Stimulated activated memory B cell treated with anti-CD40 and anti-IgM and Interleukin-4, amounts not matched to agents 10 μg/mL and 1 μg/mL and 100 μg/mL, for 72 hours (primary cell): Measurements from ENCODE around the gene CD47.

Source experiments
- ATAC-seq: fragments of 150-1000 bp; cut with Tn5 transposase; 2 replicates; pipeline ENCODE4 v1.10.0; 2021
- H3K27ac Mint-ChIP-seq: one replicate; pipeline ENCODE4 v1.8.0; 2022; ENCODE audit warnings: mild to moderate bottlenecking, mixed read lengths
- H3K27me3 Mint-ChIP-seq: one replicate; pipeline ENCODE4 v1.8.0; 2022; ENCODE audit warnings: mixed read lengths
- H3K36me3 Mint-ChIP-seq: one replicate; pipeline ENCODE4 v1.8.0; 2022; ENCODE audit warnings: mixed read lengths
- H3K4me1 Mint-ChIP-seq: one replicate; pipeline ENCODE4 v1.8.0; 2022; ENCODE audit warnings: mixed read lengths
- H3K4me3 Mint-ChIP-seq: one replicate; pipeline ENCODE4 v1.8.0; 2022; ENCODE audit warnings: mild to moderate bottlenecking, moderate library complexity, mixed read lengths
- H3K9me3 Mint-ChIP-seq: one replicate; pipeline ENCODE4 v1.8.0; 2022; ENCODE audit warnings: mixed read lengths

CD47 gene

DNA sequence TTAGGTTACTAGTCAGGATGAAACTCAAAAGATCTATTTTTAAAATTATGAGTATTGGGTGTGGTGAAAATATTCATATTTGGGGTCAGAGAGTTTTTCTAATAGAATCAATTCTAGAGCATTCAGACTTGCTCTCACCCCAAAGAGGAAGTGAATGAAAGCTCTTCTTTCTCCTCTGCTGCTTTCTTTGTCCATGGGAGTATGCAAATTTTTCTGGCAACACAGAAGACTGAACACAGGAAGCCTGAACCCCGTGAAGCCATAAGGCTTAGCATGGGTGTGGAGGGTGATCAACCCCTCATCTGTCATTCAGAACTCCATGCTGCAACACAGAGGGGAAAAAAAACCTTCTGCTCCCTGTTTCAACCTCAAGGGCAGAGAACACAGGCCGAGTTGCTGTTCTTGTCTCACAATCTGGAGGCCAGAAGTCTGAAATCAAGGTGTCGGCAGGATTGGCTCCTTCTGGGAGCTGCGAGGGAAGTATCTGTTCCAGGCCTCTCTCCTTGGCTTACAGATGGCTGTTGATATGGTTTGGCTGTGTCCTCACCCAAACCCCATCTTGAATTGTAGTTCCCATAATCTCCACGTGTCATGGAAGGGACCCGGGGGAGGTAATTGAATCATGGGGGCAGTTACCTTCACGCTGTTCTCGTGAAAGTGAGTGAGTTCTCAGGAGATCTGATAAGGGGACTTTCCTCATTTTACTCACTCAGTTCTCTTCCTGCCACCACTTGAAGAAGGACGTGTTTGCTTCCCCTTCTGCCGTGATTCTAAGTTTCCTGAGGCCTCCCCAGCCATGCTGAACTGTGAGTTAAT lies 33.7 kb upstream of the CD47 start:
- Mint-ChIP-seq H3K4me1 (peaks cover 67% of the 10 kb centered on the region), H3K36me3 (peaks cover 25% of the 10 kb centered on the region), H3K27me3 (no peaks in the 10 kb centered on the region), H3K4me3 (peak overlapping the region; percentile 96), H3K27ac (peak overlapping the region; percentile 91), H3K9me3 (peaks cover 4% of the 10 kb centered on the region)
- ATAC-seq: peak; percentile 89

DNA sequence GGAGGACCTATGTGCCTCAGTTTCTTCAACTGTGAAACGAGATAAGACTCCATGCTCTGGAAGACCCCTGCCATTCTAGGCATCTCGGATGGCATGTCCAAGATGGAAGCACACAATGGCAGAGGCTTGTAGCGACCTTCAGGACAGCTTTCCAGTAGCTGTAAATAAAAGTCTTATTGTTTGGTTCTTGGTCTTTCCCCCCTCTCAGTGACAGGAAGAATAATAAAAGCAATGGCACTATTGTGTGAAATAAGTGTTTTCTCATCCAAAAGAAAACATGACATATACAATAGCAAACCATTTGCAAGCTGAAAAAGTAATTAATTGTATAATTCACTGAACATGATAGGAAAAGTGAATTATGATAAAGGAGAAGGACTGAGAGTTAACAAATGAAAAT lies 32.5 kb upstream of the CD47 start:
- Mint-ChIP-seq H3K4me3 (peak overlapping the region; percentile 21), H3K9me3 (peaks cover 2% of the 10 kb centered on the region), H3K4me1 (peaks cover 66% of the 10 kb centered on the region), H3K36me3 (peaks cover 19% of the 10 kb centered on the region), H3K27ac (peak overlapping the region; percentile 91), H3K27me3 (no peaks in the 10 kb centered on the region)
- no peak for ATAC-seq

DNA sequence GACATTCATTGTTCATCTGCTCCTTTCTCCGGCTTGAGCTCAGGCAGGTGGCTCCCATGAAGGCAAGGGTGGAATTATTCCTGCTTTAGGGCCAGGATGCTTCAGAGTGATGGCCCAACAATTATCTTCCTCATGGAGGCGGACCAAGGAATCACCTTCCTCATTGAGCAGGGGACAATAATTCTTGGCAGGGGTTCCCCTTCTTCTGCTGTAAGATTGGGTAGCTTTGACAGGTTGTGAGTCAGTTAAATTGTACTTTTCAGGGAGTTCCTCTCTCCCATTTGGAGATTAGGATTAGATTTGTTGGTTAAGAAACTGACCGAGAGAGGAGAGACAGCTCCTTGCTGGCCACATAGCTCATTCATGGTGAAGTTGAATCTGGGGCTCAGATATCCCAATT lies 31.4 kb upstream of the CD47 start:
- Mint-ChIP-seq H3K9me3 (no peaks in the 10 kb centered on the region), H3K4me1 (peaks cover 68% of the 10 kb centered on the region), H3K36me3 (peaks cover 11% of the 10 kb centered on the region), H3K27me3 (no peaks in the 10 kb centered on the region), H3K27ac (peak overlapping the region; percentile 91), H3K4me3 (no peak overlapping the region)
- no peak for ATAC-seq

DNA sequence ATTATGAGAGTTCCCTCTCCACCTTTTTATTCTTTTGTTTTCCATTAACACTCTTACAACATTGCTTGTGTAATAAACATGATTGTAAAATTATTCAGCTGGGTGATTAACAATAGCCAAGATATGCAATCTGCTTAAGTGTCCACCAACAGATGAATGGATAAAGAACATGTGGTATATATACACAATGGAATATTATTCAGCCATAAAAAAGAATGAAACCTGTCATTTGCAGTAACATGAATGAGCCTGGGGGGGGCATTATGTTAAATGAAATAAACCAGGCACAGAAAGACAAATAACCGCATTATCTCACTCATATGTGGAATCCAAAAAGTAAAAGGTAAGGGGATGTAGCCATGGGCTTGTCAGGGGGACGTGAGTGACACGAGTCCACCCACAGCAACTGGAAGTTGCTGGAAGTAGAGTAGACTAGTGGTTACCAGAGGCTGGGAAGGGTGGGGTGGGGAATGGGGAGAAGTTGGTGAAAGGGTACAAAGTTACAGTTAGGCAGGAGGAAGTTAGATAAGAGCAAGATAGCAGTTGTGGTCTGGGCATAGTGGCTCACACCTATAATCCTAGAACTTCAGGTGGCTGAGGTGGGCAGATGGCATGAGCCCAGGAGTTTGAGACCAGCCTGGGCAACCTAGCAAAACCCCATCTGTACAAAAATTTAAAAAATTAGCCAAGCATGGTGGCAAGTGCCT lies 28.7 kb upstream of the CD47 start:
- H3K36me3 Mint-ChIP-seq: no peaks in the 10 kb centered on the region
- no peaks in the 10 kb centered on the region for H3K27me3 Mint-ChIP-seq
- peaks cover 54% of the 10 kb centered on the region for H3K4me1 Mint-ChIP-seq
- peak overlapping the region; percentile 52 for H3K27ac Mint-ChIP-seq
- no peak overlapping the region for H3K4me3 Mint-ChIP-seq
- no peaks in the 10 kb centered on the region for H3K9me3 Mint-ChIP-seq
- ATAC-seq: no peak

DNA sequence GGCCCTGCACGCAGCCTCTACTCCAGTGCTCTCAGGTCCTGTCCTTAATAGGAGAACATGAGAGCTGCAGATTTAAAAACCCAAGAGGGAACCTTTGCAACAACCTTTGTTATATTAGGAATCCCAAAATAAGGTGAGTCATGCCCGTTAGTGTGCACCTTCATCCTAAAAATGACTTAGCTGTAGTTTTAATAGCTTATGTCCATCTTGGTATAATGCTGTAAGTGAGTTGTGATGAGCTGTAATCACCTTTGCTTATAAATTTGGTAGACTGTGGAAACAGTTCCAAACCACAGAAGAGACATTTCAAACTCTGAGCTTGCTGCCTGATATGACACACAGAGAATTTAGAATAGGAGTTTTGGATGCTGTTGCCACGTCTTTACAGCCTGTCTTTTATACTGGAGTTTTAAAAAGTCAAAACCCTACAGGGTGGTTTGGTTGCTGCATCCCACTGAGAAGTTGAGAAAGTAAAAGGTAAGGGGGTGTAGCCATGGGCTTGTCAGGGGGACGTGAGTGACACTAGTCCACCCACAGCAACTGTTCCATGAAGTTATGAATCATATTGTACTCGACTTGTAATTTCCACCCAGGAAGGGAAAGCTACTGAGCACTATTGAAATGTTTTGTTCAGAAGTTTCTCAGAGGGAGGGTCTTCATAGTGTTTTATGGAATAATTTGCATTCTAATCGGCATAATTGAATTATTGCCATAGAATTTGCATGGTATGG lies 27.4 kb upstream of the CD47 start:
- no peaks in the 10 kb centered on the region for H3K36me3 Mint-ChIP-seq
- peaks cover 41% of the 10 kb centered on the region for H3K4me1 Mint-ChIP-seq
- H3K27me3 Mint-ChIP-seq: no peaks in the 10 kb centered on the region
- H3K9me3 Mint-ChIP-seq: no peaks in the 10 kb centered on the region
- peak; percentile 59 for ATAC-seq
- H3K27ac Mint-ChIP-seq: peak overlapping the region; percentile 52
- H3K4me3 Mint-ChIP-seq: no peak overlapping the region

DNA sequence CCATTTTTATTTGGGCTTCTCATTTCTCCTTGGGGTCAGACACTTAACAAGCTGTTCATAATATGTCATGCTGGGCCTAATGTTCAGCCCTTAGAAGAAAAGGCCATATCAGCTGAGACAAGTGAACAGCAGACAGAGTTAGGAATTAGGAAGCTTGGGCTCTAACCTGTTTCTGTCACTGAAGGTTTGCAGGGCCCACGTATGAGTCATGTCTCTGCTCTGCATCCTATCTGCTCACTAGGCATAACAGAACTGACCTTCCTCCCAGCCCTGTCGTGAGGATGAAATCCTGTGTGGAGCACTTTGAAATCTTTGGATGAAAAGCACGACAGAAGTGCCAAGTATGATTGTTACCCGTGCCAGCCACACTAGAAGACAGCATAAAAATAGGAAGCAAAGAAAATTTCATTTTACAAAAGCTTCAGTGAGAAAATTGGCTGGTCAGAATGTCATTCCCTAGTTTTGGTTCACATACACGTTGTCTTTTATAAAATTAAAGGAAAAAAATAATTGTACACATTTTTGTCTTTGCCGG lies 26.5 kb upstream of the CD47 start:
- Mint-ChIP-seq H3K9me3 (no peaks in the 10 kb centered on the region), H3K27ac (peak overlapping the region; percentile 52), H3K4me1 (peaks cover 32% of the 10 kb centered on the region), H3K27me3 (no peaks in the 10 kb centered on the region), H3K36me3 (no peaks in the 10 kb centered on the region), H3K4me3 (no peak overlapping the region)
- ATAC-seq: peak; percentile 36

DNA sequence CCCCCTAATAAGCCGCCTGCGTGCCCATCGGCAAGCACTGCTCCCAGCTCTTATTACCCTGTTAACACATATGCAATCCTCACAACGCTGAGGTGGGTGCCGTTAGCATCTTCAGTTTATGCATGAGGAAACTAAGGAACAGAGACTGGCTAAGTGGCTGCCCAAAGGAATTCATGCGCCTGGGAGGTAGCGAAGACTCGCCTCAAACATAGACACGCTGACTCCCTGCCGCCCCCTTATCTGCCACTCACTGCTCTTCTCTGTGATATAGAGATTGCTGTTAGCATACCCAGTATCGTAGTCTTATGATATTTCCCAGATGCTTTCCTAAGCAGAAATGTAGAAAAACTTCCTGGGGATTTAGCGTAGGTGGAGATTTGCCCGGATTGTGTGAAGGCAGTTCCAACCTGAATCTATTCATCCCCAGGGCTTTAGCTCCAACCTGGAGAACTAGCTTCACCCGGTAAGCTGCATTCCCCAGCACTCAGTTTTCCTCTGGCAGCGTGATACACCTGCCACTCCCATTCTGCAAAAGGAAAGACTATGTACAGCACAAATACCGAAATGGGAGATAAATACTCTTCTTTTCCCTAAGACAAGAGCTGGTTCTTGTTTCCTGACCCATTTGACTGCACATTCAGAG lies 23.7 kb upstream of the CD47 start:
- H3K4me1 Mint-ChIP-seq: peaks cover 24% of the 10 kb centered on the region
- no peak overlapping the region for H3K4me3 Mint-ChIP-seq
- no peak overlapping the region for H3K27ac Mint-ChIP-seq
- no peaks in the 10 kb centered on the region for H3K27me3 Mint-ChIP-seq
- H3K9me3 Mint-ChIP-seq: no peaks in the 10 kb centered on the region
- no peaks in the 10 kb centered on the region for H3K36me3 Mint-ChIP-seq
- ATAC-seq: no peak

DNA sequence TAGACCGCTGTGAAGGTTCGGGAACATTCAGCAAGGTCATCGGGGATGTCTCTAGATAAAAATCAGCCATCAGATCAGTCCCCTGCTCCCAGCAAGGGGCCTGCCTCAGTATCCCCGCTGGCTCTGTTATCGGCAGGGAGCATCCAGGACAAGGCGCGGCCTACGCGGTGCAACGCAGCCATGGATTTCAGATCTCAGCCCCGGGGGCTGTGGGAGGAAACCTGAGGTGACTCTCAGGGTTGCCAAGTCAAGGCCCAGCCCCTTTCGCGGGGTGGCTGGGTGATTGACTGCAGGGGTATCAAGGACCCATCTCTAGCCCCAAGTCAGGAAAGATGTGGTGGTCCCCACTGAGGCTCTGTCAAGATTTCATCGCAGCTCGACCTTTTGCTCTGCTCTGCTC lies 23.1 kb upstream of the CD47 start:
- peaks cover 21% of the 10 kb centered on the region for H3K4me1 Mint-ChIP-seq
- no peak for ATAC-seq
- H3K36me3 Mint-ChIP-seq: no peaks in the 10 kb centered on the region
- H3K9me3 Mint-ChIP-seq: no peaks in the 10 kb centered on the region
- H3K27me3 Mint-ChIP-seq: no peaks in the 10 kb centered on the region
- H3K4me3 Mint-ChIP-seq: no peak overlapping the region
- no peak overlapping the region for H3K27ac Mint-ChIP-seq

DNA sequence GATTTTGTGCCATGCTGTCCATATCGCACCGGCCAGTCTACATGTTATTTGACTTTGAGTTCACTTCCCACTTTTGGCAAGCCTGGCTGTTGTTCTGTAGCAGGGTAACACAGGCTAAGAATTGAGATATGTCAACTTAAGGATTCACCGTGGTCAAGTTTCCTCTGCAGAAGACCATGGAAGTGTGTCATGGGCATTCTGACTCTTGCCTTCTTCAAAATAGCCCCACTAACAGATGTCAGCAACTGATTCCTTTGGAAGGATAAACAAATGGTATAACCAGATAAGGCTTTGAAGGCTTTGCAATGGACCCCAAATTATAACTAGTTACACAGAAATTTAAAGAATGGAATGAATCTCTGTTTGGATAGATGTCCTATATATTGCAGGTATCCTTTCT lies 20.1 kb upstream of the CD47 start:
- Mint-ChIP-seq H3K4me3 (no peak overlapping the region), H3K27ac (no peak overlapping the region), H3K36me3 (no peaks in the 10 kb centered on the region), H3K4me1 (peaks cover 7% of the 10 kb centered on the region), H3K27me3 (no peaks in the 10 kb centered on the region), H3K9me3 (no peaks in the 10 kb centered on the region)
- ATAC-seq: no peak

DNA sequence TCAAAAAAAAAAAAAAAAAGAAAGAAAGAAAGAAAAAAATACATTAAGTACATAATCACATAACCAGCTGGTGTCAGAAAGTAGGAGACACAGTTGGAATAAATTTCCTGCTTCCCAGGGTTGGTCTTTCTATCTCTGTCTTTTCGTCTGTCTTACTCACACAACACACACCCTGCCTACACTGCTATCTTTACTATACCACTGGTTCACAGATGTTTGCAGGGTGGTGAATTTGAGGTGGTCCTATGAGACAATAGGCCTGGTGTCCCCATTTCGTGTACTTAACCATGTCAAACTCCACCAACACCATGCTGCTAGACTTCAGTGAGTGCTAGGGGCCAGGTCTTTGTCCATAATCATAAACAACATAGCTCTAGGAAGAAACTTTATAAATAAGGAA lies 17.6 kb upstream of the CD47 start:
- no peaks in the 10 kb centered on the region for H3K9me3 Mint-ChIP-seq
- peaks cover 23% of the 10 kb centered on the region for H3K4me1 Mint-ChIP-seq
- H3K36me3 Mint-ChIP-seq: no peaks in the 10 kb centered on the region
- no peak for ATAC-seq
- no peak overlapping the region for H3K4me3 Mint-ChIP-seq
- H3K27ac Mint-ChIP-seq: no peak overlapping the region
- no peaks in the 10 kb centered on the region for H3K27me3 Mint-ChIP-seq

DNA sequence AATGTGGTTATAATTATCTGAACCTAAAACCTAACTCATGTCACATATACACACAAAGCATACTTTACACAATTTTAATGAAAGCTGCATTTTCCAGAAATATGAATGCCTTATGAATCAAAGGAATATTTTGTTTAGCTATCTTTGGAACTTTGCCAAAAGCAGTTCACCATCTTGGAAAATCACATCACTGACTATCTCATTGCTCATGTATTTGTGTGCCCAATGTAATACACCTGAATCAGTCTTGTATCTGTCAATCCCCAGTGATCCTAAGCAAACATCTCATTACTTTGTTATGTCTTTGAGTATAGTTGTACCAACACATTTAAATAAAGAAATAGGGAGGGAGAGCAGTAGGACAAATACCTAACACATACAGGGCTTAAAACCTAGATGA lies 15.6 kb upstream of the CD47 start:
- Mint-ChIP-seq H3K4me1 (peaks cover 43% of the 10 kb centered on the region), H3K9me3 (no peaks in the 10 kb centered on the region)

DNA sequence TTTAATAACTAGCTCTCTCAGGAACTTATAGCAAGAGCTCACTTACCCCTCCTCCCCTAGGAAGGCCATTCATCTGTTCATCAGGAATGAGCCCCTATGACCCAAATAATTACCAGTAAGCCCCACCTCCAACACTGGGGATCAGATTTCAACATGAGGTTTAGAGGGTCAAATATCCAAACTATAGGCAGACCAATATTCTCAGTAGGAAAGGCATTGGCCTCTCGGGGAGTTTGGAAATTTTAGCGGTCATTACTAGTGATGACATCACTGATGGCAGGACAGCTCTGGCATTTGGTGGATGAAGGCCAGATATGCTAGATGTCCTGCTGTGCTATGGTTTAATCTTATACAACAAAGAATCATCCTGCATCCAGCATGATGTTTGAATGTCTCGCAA lies 15.2 kb upstream of the CD47 start:
- H3K27ac Mint-ChIP-seq: no peak overlapping the region
- H3K27me3 Mint-ChIP-seq: no peaks in the 10 kb centered on the region
- no peaks in the 10 kb centered on the region for H3K9me3 Mint-ChIP-seq
- H3K4me3 Mint-ChIP-seq: no peak overlapping the region
- ATAC-seq: no peak
- H3K36me3 Mint-ChIP-seq: no peaks in the 10 kb centered on the region
- H3K4me1 Mint-ChIP-seq: peaks cover 47% of the 10 kb centered on the region

More for the DNA sequence above, 15.6 kb upstream of the CD47 start:
- Mint-ChIP-seq H3K27me3 (no peaks in the 10 kb centered on the region), H3K27ac (no peak overlapping the region), H3K4me3 (no peak overlapping the region), H3K36me3 (no peaks in the 10 kb centered on the region)
- ATAC-seq: no peak

DNA sequence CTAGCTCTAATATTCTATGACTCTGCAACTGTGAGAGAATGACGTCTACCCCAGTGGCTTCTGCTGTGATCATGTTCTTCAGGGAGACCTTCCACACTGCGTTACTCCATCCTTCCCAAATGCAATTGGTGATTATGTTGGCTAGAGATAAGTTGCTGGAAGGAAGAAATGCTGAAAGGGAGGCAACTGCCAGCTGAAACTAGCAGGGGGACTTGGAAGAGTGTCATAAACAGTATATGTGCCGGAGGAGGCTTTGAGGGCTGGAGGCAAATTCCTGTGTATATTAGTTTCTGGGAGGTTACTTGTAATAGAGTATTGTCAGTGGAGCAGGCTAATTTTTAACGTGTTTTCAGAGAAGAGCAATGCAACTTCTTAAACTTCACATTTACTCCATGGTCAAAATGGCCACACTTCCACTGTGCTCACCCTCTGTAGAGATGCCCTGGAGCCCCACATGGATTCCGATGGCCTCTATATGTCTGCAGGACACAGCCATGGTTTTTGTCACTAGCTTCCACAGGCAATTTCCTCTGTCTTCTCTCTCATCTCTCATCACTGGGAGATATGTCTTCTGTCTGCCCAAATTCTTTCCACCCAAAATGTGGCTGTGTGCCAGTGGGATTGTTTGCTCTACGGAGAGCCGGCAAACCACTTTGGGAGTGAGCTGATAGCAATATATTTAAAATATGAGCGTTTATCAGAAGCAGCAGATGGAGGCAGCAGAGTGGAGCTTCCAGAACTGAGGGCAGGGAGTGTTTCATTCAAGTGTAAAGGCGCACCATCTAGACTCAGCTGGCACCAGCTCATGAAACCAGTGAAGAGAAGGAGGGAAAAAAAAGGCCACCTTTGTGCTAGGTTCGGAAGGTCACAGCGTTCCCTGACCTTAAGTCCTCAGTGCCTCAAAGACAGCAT lies 13.3 kb upstream of the CD47 start:
- ATAC-seq: no peak
- Mint-ChIP-seq H3K36me3 (no peaks in the 10 kb centered on the region), H3K4me3 (no peak overlapping the region), H3K9me3 (no peaks in the 10 kb centered on the region), H3K4me1 (peaks cover 66% of the 10 kb centered on the region), H3K27me3 (no peaks in the 10 kb centered on the region), H3K27ac (peak overlapping the region; percentile 74)

DNA sequence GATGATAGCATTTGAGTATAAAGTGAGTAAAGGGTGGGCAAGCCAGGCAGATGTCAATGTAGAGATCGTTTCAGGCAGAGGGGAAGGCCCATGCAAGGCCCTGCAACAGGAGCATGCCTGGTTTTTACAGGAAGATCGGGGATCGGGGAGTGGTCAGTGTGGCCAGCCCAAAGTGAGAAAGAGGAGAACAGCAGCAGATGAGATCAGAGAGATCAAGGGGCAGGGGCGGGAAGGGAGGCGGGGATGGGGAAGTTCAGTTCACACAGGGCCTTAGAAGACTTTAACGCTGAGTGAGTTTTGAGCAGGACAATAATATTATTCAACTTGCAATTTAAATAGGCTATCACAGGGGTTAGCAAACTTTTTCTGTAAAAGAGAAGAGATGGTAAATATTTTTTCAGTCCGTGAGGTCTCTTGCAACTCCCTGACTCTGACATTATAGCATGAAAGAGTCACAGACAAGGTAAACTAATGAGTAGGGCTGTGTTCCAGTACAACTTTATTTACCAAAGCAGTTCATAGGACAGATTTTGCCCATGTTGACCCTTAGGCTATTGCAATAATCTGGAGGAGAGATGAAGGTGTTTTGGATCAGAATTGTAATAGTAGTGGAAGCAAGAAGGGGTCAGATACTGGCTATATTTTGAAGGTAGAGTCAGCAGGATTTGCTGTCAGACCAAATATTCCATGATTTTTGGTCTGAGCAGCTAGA lies 12.4 kb upstream of the CD47 start:
- Mint-ChIP-seq H3K9me3 (no peaks in the 10 kb centered on the region), H3K27ac (peak overlapping the region; percentile 74), H3K4me1 (peaks cover 60% of the 10 kb centered on the region), H3K27me3 (no peaks in the 10 kb centered on the region), H3K36me3 (no peaks in the 10 kb centered on the region), H3K4me3 (no peak overlapping the region)
- ATAC-seq: no peak
